Keratinocyte (primary cell): ENCODE measurements around the gene CHI3L1. TPM values are rescaled to one million over a fixed set of nuclear protein-coding genes. Genes with fewer than 3 reads are reported as not detected.

Experiments
- DNase-seq: peaks from one replicate; pipeline ENCODE4 v3.0.0-alpha.2; 2011; ENCODE audit warnings: low read depth, missing footprints, low spot score
- FAIRE-seq: peaks from 2 replicates; lab custom pipeline; 2011; peaks lifted over from hg19 to GRCh38; lab: Jason Lieb, UNC
- H2AFZ ChIP-seq: 2 replicates; pipeline ENCODE4 v1.6.0; 2012; ENCODE audit warnings: low read length, control low read depth, inconsistent platforms; ENCODE audit not compliant: control insufficient read depth
- H3K27ac ChIP-seq: 2 replicates; pipeline ENCODE4 v1.5.1; 2011; ENCODE audit warnings: low read length; ENCODE audit not compliant: control insufficient read depth, insufficient read depth
- H3K27me3 ChIP-seq: 3 replicates; pipeline ENCODE4 v1.6.0; 2011; ENCODE audit warnings: low read length; ENCODE audit not compliant: control insufficient read depth, insufficient read depth; ENCODE audit errors: extremely low read depth
- H3K36me3 ChIP-seq, 2 experiments: 2 replicates in 1 of 2; 3 replicates in 1 of 2; pipeline ENCODE4 v1.5.1; 2011; ENCODE audit warnings: low read length in 2 of 2, mild to moderate bottlenecking in 1 of 2; ENCODE audit not compliant: control insufficient read depth in 2 of 2, insufficient read depth in 2 of 2; ENCODE audit errors: extremely low read depth in 1 of 2
- H3K4me1 ChIP-seq: 3 replicates; pipeline ENCODE4 v1.5.1; 2011; ENCODE audit warnings: low read length; ENCODE audit not compliant: control insufficient read depth, insufficient read depth; ENCODE audit errors: extremely low read depth
- H3K4me2 ChIP-seq: 3 replicates; pipeline ENCODE4 v1.6.0; 2011; ENCODE audit warnings: low read depth, low read length; ENCODE audit not compliant: control insufficient read depth, insufficient read depth; ENCODE audit errors: extremely low read depth
- H3K4me3 ChIP-seq, 3 experiments: fragments of 200-600 bp in 1 of 3; sonication (generic) in 1 of 3; 2 replicates in 2 of 3; 3 replicates in 1 of 3; pipeline ENCODE4 v1.5.1; 2011 to 2016; ENCODE audit warnings: low read length in 3 of 3, mild to moderate bottlenecking in 3 of 3, control low read depth in 2 of 3, inconsistent platforms in 1 of 3, low read depth in 1 of 3, mixed read lengths in 1 of 3, mixed run types in 1 of 3, moderate library complexity in 1 of 3; ENCODE audit not compliant: control insufficient read depth in 2 of 3, insufficient read depth in 2 of 3; ENCODE audit errors: extremely low read depth in 1 of 3
- H3K79me2 ChIP-seq: 2 replicates; pipeline ENCODE4 v1.6.0; 2012; ENCODE audit warnings: low read length; ENCODE audit not compliant: control insufficient read depth, insufficient read depth
- H3K9ac ChIP-seq: 3 replicates; pipeline ENCODE4 v1.6.0; 2011; ENCODE audit warnings: low read length; ENCODE audit not compliant: control insufficient read depth, insufficient read depth; ENCODE audit errors: extremely low read depth
- H3K9me1 ChIP-seq: 3 replicates; pipeline ENCODE4 v1.6.0; 2011; ENCODE audit warnings: low read length; ENCODE audit not compliant: control insufficient read depth, insufficient read depth; ENCODE audit errors: extremely low read depth
- H3K9me3 ChIP-seq: 2 replicates; pipeline ENCODE4 v1.5.1; 2012; ENCODE audit warnings: low read depth, low read length; ENCODE audit not compliant: control insufficient read depth
- H4K20me1 ChIP-seq: 3 replicates; pipeline ENCODE4 v1.6.0; 2011; ENCODE audit warnings: low read length; ENCODE audit not compliant: control insufficient read depth, insufficient read depth; ENCODE audit errors: extremely low read depth
- CTCF ChIP-seq, 3 experiments: IDR thresholded peaks in 1 of 3; conservative IDR thresholded peaks in 1 of 3; optimal IDR thresholded peaks in 1 of 3; 2 replicates in 2 of 3; 3 replicates in 1 of 3; pipeline versions ENCODE3 to v1.5.1; 2011; ENCODE audit warnings: low read length in 3 of 3, mild to moderate bottlenecking in 3 of 3, moderate library complexity in 2 of 3, control low read depth in 1 of 3, inconsistent platforms in 1 of 3; ENCODE audit not compliant: insufficient read depth in 2 of 3; ENCODE audit errors: extremely low read depth in 1 of 3
- EZH2 ChIP-seq: IDR thresholded peaks from one replicate; pipeline ENCODE4 v1.6.1; 2012; ENCODE audit warnings: inconsistent platforms, mild to moderate bottlenecking, low read length, moderate library complexity
- dilution Hi-C: fragments of 300-500 bp; cut with MboI; formaldehyde crosslinking; loops from one replicate; pipeline ENCODE4 v1.7.0; 2020; ENCODE audit warnings: low sequenced_read_pairs; ENCODE audit not compliant: extremely low pct_ligation_motif_present
- polyA plus RNA-seq, 5 experiments: library from polyadenylated mRNA; depleted of rRNA in 3 of 5; stranded (reverse) in 3 of 5; stranded (forward) in 1 of 5; unstranded in 1 of 5; fragments of >200 nt; gene quantifications; 1 replicate in 1 of 5; 2 replicates in 3 of 5; 3 replicates in 1 of 5; pipeline versions ENCODE4 v1.2.1 to v1.2.3, GENCODE V29; 2011 to 2012; ENCODE audit warnings: missing spikeins in 2 of 5, low read depth in 1 of 5, low replicate concordance in 1 of 5

Gene CHI3L1
- polyA plus RNA-seq, 1 donor (not counting 4 experiments of a cell fraction or from before 2014, with no cell fraction given): 0.20 TPM

- H2AFZ ChIP-seq: no peak overlapping the region
- no peak overlapping the region for H3K4me3 ChIP-seq
- dilution Hi-C loops: no loop called here
- H3K36me3 ChIP-seq: no peaks in the 10 kb centered on the region
- no peaks in the 10 kb centered on the region for H3K79me2 ChIP-seq
- no peak overlapping the region for H3K4me2 ChIP-seq
- H3K4me1 ChIP-seq: no peaks in the 10 kb centered on the region
- no peaks in the 10 kb centered on the region for H3K9me1 ChIP-seq
- DNase-seq (no peak), FAIRE-seq (no peak)
- no peak overlapping the region for H3K27ac ChIP-seq
- H3K9me3 ChIP-seq: no peaks in the 10 kb centered on the region
- TF ChIP-seq CTCF (optimal IDR thresholded peaks at IDR 0.05 in 1 of 3, IDR thresholded peaks at IDR 0.05 in 1 of 3, conservative IDR thresholded peaks at IDR 0.05 in 1 of 3; ENCODE audit: extremely low read depth in 1 of 3, insufficient read depth in 2 of 3, low read length in 3 of 3): no peak
- no peak for TF ChIP-seq EZH2
- peaks cover 13% of the 10 kb centered on the region for H3K27me3 ChIP-seq
- H4K20me1 ChIP-seq: no peaks in the 10 kb centered on the region
- no peak overlapping the region for H3K9ac ChIP-seq
These were observed 18.6 kb downstream of the CHI3L1 start for GRCh38 chr1:203167913-203168200.

GRCh38 chr1:203167026-203167912 is 19.2 kb downstream of the CHI3L1 start:
- no peak for FAIRE-seq
- dilution Hi-C loops: no loop called here
- DNase-seq: no peak
- Histone ChIP-seq H3K4me2 (no peak overlapping the region), H4K20me1 (no peaks in the 10 kb centered on the region), H3K4me3 (no peak overlapping the region), H3K36me3 (no peaks in the 10 kb centered on the region), H3K27me3 (peaks cover 15% of the 10 kb centered on the region), H3K9ac (no peak overlapping the region), H3K27ac (no peak overlapping the region), H3K79me2 (no peaks in the 10 kb centered on the region), H2AFZ (no peak overlapping the region), H3K9me3 (no peaks in the 10 kb centered on the region), H3K4me1 (no peaks in the 10 kb centered on the region), H3K9me1 (no peaks in the 10 kb centered on the region)
- TF ChIP-seq EZH2 (no peak), CTCF (optimal IDR thresholded peaks at IDR 0.05 in 1 of 3, IDR thresholded peaks at IDR 0.05 in 1 of 3, conservative IDR thresholded peaks at IDR 0.05 in 1 of 3; ENCODE audit: extremely low read depth in 1 of 3, insufficient read depth in 2 of 3, low read length in 3 of 3) (no peak)
